Trophoblast cell (in vitro differentiated cells and primary cell): ENCODE results near the gene ABCG4.

Experiments used
- DNase-seq, 2 donors: peaks; one replicate each; pipeline ENCODE4 v3.0.0-alpha.2; 2016
- H2AFZ ChIP-seq: 2 replicates; pipeline ENCODE4 v1.6.1; 2013; ENCODE audit warnings: low read length, moderate library complexity, mild to moderate bottlenecking; ENCODE audit not compliant: insufficient read depth, poor library complexity
- H2AK5ac ChIP-seq: 2 replicates; pipeline ENCODE4 v1.6.1; 2013; ENCODE audit warnings: mild to moderate bottlenecking, low read length
- H2BK120ac ChIP-seq: 2 replicates; pipeline ENCODE4 v1.6.1; 2013; ENCODE audit warnings: low read length, mild to moderate bottlenecking, moderate library complexity; ENCODE audit not compliant: insufficient read depth, poor library complexity
- H2BK12ac ChIP-seq: 2 replicates; pipeline ENCODE4 v1.6.1; 2013; ENCODE audit warnings: mild to moderate bottlenecking, low read length, moderate library complexity
- H2BK5ac ChIP-seq: 2 replicates; pipeline ENCODE4 v1.6.1; 2013; ENCODE audit warnings: low read length, low read depth, moderate library complexity, mild to moderate bottlenecking; ENCODE audit not compliant: poor library complexity
- H3K14ac ChIP-seq: 2 replicates; pipeline ENCODE4 v1.6.1; 2013; ENCODE audit warnings: mild to moderate bottlenecking, low read length
- H3K18ac ChIP-seq: 2 replicates; pipeline ENCODE4 v1.6.1; 2013; ENCODE audit warnings: mild to moderate bottlenecking, low read length
- H3K23ac ChIP-seq: 2 replicates; pipeline ENCODE4 v1.6.1; 2013; ENCODE audit warnings: low read length
- H3K27ac ChIP-seq: 2 replicates; pipeline ENCODE4 v1.5.1; 2013; ENCODE audit warnings: low read depth, mild to moderate bottlenecking, inconsistent platforms, low read length, moderate library complexity
- H3K27me3 ChIP-seq: 2 replicates; pipeline ENCODE4 v1.6.1; 2013; ENCODE audit warnings: inconsistent platforms, mild to moderate bottlenecking, low read length, moderate library complexity; ENCODE audit not compliant: insufficient read depth
- H3K36me3 ChIP-seq, 2 experiments: 1 replicate in 1 of 2; 2 replicates in 1 of 2; pipeline ENCODE4 v1.6.1; 2013; ENCODE audit warnings: low read length in 2 of 2, mild to moderate bottlenecking in 2 of 2, moderate library complexity in 1 of 2; ENCODE audit not compliant: insufficient read depth in 2 of 2, control insufficient read depth in 1 of 2
- H3K4ac ChIP-seq: 2 replicates; pipeline ENCODE4 v1.6.1; 2013; ENCODE audit warnings: low read depth, mild to moderate bottlenecking, low read length, moderate library complexity
- H3K4me1 ChIP-seq, 2 experiments: 1 replicate in 1 of 2; 2 replicates in 1 of 2; pipeline ENCODE4 v1.6.1; 2013; ENCODE audit warnings: low read length in 2 of 2, mild to moderate bottlenecking in 2 of 2, moderate library complexity in 1 of 2; ENCODE audit not compliant: insufficient read depth in 2 of 2, control insufficient read depth in 1 of 2
- H3K4me2 ChIP-seq: 2 replicates; pipeline ENCODE4 v1.6.1; 2013; ENCODE audit warnings: inconsistent platforms, mild to moderate bottlenecking, low read length, moderate library complexity
- H3K4me3 ChIP-seq: 2 replicates; pipeline ENCODE4 v1.5.1; 2013; ENCODE audit warnings: mild to moderate bottlenecking, low read depth, low read length, inconsistent platforms
- H3K79me1 ChIP-seq: one replicate; pipeline ENCODE4 v1.6.1; 2013; ENCODE audit warnings: low read length
- H3K79me2 ChIP-seq: 2 replicates; pipeline ENCODE4 v1.6.1; 2013; ENCODE audit warnings: low read length, mild to moderate bottlenecking; ENCODE audit not compliant: control insufficient read depth, insufficient read depth, poor library complexity
- H3K9ac ChIP-seq: 2 replicates; pipeline ENCODE4 v1.6.1; 2013; ENCODE audit warnings: mild to moderate bottlenecking, low read length
- H3K9me3 ChIP-seq: 2 replicates; pipeline ENCODE4 v1.6.1; 2013; ENCODE audit warnings: low read depth, mild to moderate bottlenecking, control low read depth, inconsistent platforms, low read length; ENCODE audit not compliant: insufficient read depth
- H4K12ac ChIP-seq: 2 replicates; pipeline ENCODE4 v1.6.1; 2013; ENCODE audit warnings: low read depth, mild to moderate bottlenecking, low read length, moderate library complexity
- H4K8ac ChIP-seq: 2 replicates; pipeline ENCODE4 v1.6.1; 2013; ENCODE audit warnings: low read depth, mild to moderate bottlenecking, low read length, moderate library complexity
- H4K91ac ChIP-seq: one replicate; pipeline ENCODE4 v1.6.1; 2013; ENCODE audit warnings: low read depth, mild to moderate bottlenecking, low read length, moderate library complexity
- WGBS: extraction: QIAGEN DNeasy Blood & Tissue Kit; methylation state at CpG from one replicate; pipeline ENCODE4 v1.1.7; 2013; ENCODE audit warnings: missing lambda C conversion rate; ENCODE audit not compliant: insufficient read length, insufficient coverage; ENCODE audit errors: extremely low coverage; 5-methylcytosine and 5-hydroxymethylcytosine counted together

ABCG4 gene

DNA sequence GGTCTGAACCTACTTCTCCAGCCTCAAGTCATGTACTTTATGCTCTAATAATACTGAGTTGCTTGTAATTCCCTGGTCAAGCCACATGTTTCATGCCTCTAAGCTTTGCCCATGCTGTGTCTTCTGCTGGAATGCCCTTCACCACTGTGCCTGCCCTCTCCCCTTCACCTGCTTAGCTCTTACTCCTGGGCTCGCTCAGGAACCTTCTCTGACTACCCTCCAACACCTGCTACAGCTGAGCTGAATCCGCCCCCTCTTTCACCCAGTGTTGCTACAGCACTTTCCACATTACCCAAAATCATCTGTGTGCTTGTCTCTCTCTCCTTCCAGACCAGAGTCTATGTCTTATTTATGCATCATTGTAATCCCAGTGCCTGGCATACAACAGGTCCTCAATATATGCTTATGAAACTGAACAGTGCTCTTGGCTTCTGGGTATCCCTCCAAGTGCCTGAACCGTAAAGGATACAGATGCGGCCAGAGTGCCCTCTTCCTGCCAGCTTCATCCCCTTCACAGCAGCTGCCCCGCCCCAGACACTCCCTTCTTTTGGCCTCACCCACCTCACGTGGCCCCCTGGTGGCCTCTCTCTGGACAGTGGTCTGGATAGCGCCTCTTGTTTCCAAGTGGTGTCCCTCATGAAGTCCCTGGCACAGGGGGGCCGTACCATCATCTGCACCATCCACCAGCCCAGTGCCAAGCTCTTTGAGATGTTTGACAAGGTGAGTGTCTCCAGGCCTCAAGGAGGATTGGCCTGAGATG is 7.1 kb downstream of the ABCG4 start:
- DNase-seq = peak in 1 of 2 donors; percentile 34
- Histone ChIP-seq H3K4me3 (no peak overlapping the region), H4K8ac (no peak overlapping the region), H2BK120ac (no peak overlapping the region), H4K12ac (no peak overlapping the region), H3K18ac (no peak overlapping the region), H3K36me3 (no peaks in the 10 kb centered on the region), H3K27me3 (peaks cover 1% of the 10 kb centered on the region), H3K79me2 (no peaks in the 10 kb centered on the region), H3K4me1 (no peaks in the 10 kb centered on the region), H3K4ac (no peak overlapping the region), H3K79me1 (no peaks in the 10 kb centered on the region), H3K9ac (no peak overlapping the region), H3K27ac (no peak overlapping the region), H2AK5ac (no peak overlapping the region), H3K14ac (no peak overlapping the region), H3K23ac (no peak overlapping the region), H3K9me3 (no peaks in the 10 kb centered on the region), H2BK12ac (no peak overlapping the region), H2BK5ac (no peak overlapping the region), H4K91ac (no peak overlapping the region), H3K4me2 (no peak overlapping the region), H2AFZ (no peak overlapping the region)
- WGBS = no CpG with 5 or more reads among the region's 8 CpGs

DNA sequence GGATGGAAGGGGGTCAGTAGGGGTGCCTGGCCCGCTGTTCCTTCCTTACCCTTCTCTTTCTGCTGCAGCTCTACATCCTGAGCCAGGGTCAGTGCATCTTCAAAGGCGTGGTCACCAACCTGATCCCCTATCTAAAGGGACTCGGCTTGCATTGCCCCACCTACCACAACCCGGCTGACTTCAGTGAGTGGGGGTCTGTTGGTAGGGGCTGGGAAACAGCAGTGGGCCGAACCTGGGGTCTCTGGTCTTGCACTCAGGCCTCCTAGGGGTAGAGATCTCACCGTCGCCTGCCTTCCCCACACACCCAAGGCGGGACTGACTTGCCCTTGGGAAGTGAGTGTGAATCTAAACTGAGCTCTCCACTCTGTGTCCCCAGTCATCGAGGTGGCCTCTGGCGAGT is 7.6 kb downstream of the ABCG4 start:
- H4K91ac ChIP-seq = no peak overlapping the region
- no peaks in the 10 kb centered on the region for H3K36me3 ChIP-seq
- H2BK5ac ChIP-seq = no peak overlapping the region
- H3K79me1 ChIP-seq = no peaks in the 10 kb centered on the region
- no peak overlapping the region for H2BK12ac ChIP-seq
- H3K4me1 ChIP-seq = no peaks in the 10 kb centered on the region
- H4K8ac ChIP-seq = no peak overlapping the region
- no peak overlapping the region for H2AK5ac ChIP-seq
- no CpG with 5 or more reads among the region's 10 CpGs for WGBS
- H4K12ac ChIP-seq = no peak overlapping the region
- no peak overlapping the region for H3K18ac ChIP-seq
- H3K4me3 ChIP-seq = no peak overlapping the region
- H2AFZ ChIP-seq = no peak overlapping the region
- no peak for DNase-seq
- no peak overlapping the region for H3K23ac ChIP-seq
- H2BK120ac ChIP-seq = no peak overlapping the region
- H3K27me3 ChIP-seq = no peaks in the 10 kb centered on the region
- no peaks in the 10 kb centered on the region for H3K9me3 ChIP-seq
- no peaks in the 10 kb centered on the region for H3K79me2 ChIP-seq
- no peak overlapping the region for H3K27ac ChIP-seq
- no peak overlapping the region for H3K14ac ChIP-seq
- no peak overlapping the region for H3K4ac ChIP-seq
- no peak overlapping the region for H3K4me2 ChIP-seq
- no peak overlapping the region for H3K9ac ChIP-seq

DNA sequence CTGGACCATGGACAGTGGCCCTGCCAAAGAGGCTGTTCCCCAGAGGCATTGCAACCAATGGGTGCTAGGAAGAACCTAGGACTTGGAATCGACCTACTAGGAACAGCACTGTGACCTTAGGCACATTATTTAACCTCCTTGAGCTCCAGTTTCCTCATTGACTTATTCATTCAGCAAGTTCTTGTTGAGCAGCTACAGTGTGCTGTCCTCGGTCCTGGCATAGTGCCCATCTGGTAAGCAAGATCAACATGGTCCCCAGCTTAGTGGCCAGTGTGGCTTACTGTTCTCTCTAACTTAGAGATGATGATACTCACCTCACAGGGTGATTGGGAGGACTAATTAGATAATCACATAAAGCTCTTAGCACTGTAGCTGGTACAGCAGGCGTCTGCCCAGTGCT is 8.2 kb downstream of the ABCG4 start:
- Histone ChIP-seq H3K23ac (no peak overlapping the region), H3K4me3 (no peak overlapping the region), H3K4me1 (no peaks in the 10 kb centered on the region), H4K12ac (no peak overlapping the region), H2BK120ac (no peak overlapping the region), H4K8ac (no peak overlapping the region), H3K27me3 (no peaks in the 10 kb centered on the region), H3K79me1 (no peaks in the 10 kb centered on the region), H3K79me2 (no peaks in the 10 kb centered on the region), H3K9ac (no peak overlapping the region), H2BK5ac (no peak overlapping the region), H3K4ac (no peak overlapping the region), H2AFZ (no peak overlapping the region), H4K91ac (no peak overlapping the region), H2BK12ac (no peak overlapping the region), H3K36me3 (no peaks in the 10 kb centered on the region), H3K4me2 (no peak overlapping the region), H3K27ac (no peak overlapping the region), H3K18ac (no peak overlapping the region), H3K14ac (no peak overlapping the region), H3K9me3 (no peaks in the 10 kb centered on the region), H2AK5ac (no peak overlapping the region)
- WGBS = no CpG with 5 or more reads among the region's 3 CpGs
- no peak for DNase-seq

DNA sequence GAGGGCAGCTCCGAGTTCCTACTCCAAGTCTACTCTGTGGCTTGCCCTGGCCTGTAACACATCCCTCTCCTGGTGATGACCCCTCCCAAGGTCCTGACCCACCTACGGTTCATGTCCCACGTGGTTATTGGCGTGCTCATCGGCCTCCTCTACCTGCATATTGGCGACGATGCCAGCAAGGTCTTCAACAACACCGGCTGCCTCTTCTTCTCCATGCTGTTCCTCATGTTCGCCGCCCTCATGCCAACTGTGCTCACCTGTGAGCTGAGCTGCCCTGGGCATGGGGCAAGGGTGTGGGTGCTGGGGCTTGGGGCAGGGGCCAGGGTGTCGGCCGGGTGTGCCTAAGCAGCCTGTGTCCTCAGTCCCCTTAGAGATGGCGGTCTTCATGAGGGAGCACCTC is 9.6 kb downstream of the ABCG4 start:
- Histone ChIP-seq H3K27ac (no peak overlapping the region), H3K23ac (no peak overlapping the region), H3K9me3 (no peaks in the 10 kb centered on the region), H3K14ac (no peak overlapping the region), H3K4me2 (no peak overlapping the region), H2AFZ (no peak overlapping the region), H2AK5ac (no peak overlapping the region), H3K79me1 (no peaks in the 10 kb centered on the region), H2BK12ac (no peak overlapping the region), H3K9ac (no peak overlapping the region), H3K18ac (no peak overlapping the region), H4K8ac (no peak overlapping the region), H3K4ac (no peak overlapping the region), H3K4me1 (no peaks in the 10 kb centered on the region), H4K91ac (no peak overlapping the region), H3K4me3 (no peak overlapping the region), H4K12ac (no peak overlapping the region), H3K36me3 (no peaks in the 10 kb centered on the region), H2BK120ac (no peak overlapping the region), H3K27me3 (no peaks in the 10 kb centered on the region), H2BK5ac (no peak overlapping the region), H3K79me2 (no peaks in the 10 kb centered on the region)
- no peak for DNase-seq
- no CpG with 5 or more reads among the region's 13 CpGs for WGBS
